Gastrocnemius medialis (tissue), 4 donors: ENCODE measurements around the gene TRAM2.

Source experiments
- CTCF ChIP-seq, 5 experiments: fragments of 450-650 bp in 3 of 5; fragments of 200-600 bp in 2 of 5; sonication (generic) in 2 of 5; IDR thresholded peaks in 4 of 5; conservative IDR thresholded peaks in 1 of 5; 1 replicate in 4 of 5; 2 replicates in 1 of 5; pipeline ENCODE4 v1.5.1; 2016 to 2019; ENCODE audit warnings: antibody characterized with exemption in 5 of 5, mild to moderate bottlenecking in 3 of 5, moderate library complexity in 3 of 5
- POLR2A ChIP-seq, 2 donors: fragments of 450-650 bp; IDR thresholded peaks; one replicate each; pipeline ENCODE4 v1.6.1; 2017; ENCODE audit warnings: antibody characterized with exemption in 2 of 2, mild to moderate bottlenecking in 2 of 2, moderate library complexity in 2 of 2

GRCh38 chr6:52503323-52503747, 73.5 kb downstream of the TRAM2 start:
- TF ChIP-seq CTCF (IDR thresholded peaks at IDR 0.05 in 4 of 5, conservative IDR thresholded peaks at IDR 0.05 in 1 of 5) (no peak), POLR2A (IDR thresholded peaks at IDR 0.05) (no peak)
